Esophagus muscularis mucosa (tissue), 3 donors: ENCODE measurements around the gene CPEB2.

ENCODE experiments used
- CTCF ChIP-seq, 3 experiments: fragments of 200-600 bp in 2 of 3; fragments of 450-650 bp in 1 of 3; sonication (generic) in 2 of 3; IDR thresholded peaks; one replicate each; pipeline ENCODE4 v1.5.1; 2017 to 2019; ENCODE audit warnings: antibody characterized with exemption in 3 of 3, mild to moderate bottlenecking in 2 of 3, moderate library complexity in 1 of 3
- POLR2A ChIP-seq: fragments of 450-650 bp; IDR thresholded peaks from one replicate; pipeline ENCODE4 v1.6.1; 2017; ENCODE audit warnings: antibody characterized with exemption, moderate library complexity, mild to moderate bottlenecking, low read depth
- POLR2AphosphoS5 ChIP-seq, 2 donors: sonication (generic); formaldehyde crosslinking; IDR thresholded peaks; one replicate each; pipeline ENCODE4 v1.6.1; 2017; ENCODE audit warnings: antibody characterized with exemption in 2 of 2

- TF ChIP-seq CTCF (IDR thresholded peaks at IDR 0.05): no peak
- no peak for TF ChIP-seq POLR2A
- TF ChIP-seq POLR2AphosphoS5 (IDR thresholded peaks at IDR 0.05): no peak
These were observed 116.0 kb downstream of the CPEB2 start for GRCh38 chr4:15118292-15118691.
